Embryonic facial prominence (tissue), 1 donor: ENCODE measurements around the gene NPAS2.

Experiments used
- DNase-seq: peaks from one replicate; pipeline ENCODE4 v3.0.0-alpha.2; 2016; ENCODE audit errors: extremely low spot score

Gene NPAS2

DNA sequence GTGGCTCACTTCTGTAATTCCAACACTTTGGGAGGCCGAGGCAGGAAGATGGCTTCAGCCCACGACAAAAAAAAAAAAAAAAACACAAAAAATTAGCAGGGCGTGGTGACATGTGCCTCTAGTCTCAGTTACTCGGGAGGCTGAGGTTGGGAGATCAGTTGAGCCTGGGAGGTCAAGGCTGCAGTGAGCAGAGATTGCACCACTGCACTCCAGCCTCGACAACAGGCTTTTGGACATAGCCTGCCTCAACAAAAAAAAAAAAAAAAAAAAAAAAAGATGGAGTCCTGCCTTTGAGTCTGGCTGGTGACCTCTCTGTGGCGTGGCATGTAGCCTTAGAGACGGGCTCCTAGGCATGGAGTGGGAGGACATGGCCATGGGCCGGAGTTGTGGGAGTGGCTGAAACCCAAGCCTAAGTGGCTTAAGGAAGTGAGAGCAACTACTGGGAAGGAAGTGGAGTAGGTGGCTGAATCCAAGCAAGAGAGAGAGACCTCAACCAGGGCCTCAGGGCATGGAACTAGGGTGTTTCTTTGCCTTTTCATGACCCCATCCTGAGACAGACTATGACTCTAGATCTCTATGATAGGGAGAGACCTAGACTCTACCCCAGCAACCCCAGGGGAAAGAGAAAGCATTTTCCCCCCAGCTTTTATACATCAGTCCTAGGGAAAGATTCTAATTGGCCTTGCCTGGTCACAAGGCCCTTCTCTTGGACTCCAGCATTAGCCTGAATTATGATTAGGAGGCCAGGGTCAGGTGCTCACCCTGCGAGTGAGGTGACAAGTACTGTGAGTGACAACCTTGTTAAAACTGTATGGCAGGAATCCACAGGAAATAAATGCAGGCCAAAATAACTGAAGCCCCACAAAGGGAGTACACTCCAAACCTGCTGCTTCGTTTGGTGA, 34.2 kb downstream of the NPAS2 start:
- DNase-seq: no peak

DNA sequence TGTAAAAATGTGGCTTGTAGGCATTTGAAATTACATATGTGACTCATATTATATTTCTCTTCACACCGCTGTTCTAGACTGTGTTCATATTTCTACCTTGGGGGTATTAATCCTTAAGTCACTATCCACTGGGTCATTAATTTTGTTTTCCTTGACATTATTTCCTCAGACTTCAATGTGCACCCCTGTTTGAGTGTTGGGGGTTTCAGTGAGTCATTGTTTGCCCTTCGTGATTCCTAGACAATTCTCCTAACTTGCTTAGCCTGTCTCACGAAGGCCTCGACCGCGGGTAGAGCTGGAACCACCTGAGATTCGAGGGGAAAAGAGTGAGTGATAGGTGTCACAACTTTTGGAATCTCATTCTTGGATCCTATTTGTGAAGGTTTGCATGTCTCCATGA, 35.1 kb downstream of the NPAS2 start:
- DNase-seq: no peak

DNA sequence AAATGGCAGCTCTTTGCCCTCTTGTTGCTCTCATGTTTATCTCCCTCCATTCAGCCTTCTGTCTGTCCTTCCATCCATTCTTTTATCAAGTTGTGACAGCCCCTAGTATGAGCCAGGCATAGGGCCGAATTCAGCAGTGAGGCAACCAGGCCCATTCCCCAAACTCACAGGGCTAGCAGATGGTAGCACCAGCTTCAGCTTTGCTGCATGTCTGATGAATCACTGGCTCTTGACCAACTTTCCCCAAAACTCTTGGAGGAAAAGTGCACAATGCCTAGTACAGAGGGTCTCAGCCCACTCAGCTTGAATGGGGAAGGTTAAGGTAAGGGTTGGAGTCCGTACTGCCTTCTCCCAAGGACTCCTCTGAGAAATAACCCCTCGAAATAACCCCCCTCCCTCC, 35.7 kb downstream of the NPAS2 start:
- no peak for DNase-seq

DNA sequence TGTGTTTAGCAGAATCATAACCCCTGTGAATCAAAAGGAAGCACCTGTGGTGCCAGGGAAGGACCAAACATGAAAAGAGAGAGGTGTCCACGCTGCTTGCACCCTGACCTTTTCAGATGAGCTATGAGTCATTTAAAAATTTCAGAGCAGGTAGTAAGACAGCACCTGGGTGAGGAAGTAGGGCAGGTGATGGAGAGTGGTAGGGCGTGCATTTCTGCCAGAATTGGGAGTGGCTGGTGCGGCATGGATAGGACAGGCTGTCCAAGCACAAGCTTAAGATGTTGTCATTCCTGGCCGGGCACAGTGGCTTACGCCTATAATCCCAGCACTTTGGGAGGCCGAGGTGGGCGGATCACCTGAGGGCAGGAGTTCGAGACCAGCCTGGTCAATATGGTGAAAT, 36.8 kb downstream of the NPAS2 start:
- DNase-seq: no peak

DNA sequence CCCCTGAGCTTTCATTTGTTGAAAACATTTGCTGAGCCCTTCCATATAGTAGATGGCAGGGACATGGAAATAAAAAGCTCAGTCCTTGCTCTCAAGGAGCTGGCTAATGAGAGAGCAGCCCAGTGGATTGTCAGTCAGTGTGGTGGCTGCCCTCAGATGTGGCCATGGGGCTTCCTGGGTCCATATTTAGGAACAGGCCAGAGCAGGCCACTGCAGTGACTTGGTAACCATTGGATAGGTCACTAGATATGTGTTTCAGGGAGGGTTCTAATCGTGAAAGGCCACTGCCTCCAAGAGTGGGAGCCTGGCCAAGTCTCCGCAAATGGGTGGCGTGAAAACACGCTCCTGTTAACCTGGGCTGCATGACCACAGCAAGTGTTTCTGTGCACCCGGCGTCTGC, 37.4 kb downstream of the NPAS2 start:
- no peak for DNase-seq

DNA sequence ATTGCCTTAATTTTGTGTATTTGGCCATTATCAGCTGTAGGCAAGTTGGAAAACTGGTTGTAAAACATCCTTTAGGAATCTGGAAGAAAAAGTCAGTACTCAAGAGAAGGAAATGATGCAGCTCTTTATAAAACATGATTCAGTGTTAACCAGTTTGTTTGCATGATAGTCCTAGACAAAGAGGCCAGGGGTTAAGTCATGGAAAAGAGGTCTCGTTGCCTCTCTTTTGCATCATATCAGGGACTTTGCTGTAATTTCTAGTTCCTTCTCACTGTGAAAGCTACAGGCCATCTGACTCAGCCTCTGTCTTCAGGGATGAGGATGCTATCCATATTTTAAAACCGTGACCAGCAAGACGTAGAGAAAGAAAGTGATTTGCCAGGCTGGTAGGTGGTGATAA, 38.0 kb downstream of the NPAS2 start:
- DNase-seq: no peak

DNA sequence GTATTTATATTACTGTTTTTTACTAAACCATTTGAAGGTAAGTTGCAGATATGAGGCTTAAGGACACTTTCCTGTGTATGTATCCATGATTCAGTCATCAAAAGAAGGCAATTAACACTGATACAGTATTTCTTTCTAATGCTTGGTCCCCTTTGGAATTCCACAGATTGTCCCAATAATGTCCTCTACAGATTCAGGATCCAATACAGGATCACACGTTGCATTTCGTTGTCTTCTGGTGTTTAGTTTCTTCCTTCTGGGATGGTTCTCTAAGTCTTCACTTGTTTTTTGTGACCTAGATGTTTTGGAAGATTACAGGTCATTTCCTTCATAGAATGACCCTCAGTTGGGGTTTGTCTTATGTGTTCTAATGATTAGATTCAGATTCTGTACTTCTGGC, 40.0 kb downstream of the NPAS2 start:
- DNase-seq: no peak

DNA sequence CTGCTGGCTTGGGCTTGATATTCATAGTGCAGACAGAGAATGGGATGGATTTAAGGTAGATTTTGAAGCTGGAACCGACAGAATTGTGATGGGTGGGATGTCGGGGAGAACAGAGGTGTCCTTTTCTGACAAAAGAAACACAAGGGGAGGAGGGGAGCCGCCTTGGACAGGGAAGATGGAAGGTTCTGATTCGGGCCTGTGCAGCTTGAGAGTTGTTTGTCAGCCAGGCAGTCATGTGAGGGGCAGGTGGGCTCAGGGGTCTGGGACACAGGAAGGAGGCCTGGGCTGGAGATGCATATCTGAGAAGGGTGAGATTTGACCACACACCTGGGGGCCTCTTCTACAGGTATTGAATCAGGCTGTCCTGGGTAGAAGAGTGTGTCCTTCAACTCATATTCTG, 41.4 kb downstream of the NPAS2 start:
- DNase-seq: no peak

DNA sequence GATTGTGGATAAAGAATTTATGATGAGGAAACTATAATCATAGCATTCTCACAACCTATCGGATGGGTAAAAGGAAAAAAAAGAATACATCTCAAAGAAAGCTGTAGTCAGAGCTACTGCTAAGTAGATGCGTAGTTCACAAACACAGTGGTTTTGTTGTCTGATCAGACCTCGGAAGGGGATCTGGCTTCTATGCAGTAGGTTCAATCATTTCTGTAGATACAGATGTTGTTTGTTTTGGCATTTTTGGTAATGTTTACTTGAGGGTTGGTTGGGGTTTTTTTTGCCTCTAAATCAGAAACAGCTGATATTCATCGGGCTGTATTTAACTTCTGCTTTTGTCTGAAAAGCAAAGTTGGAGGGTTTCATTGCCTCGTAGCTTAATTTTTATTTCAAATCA, 42.1 kb downstream of the NPAS2 start:
- DNase-seq: no peak

DNA sequence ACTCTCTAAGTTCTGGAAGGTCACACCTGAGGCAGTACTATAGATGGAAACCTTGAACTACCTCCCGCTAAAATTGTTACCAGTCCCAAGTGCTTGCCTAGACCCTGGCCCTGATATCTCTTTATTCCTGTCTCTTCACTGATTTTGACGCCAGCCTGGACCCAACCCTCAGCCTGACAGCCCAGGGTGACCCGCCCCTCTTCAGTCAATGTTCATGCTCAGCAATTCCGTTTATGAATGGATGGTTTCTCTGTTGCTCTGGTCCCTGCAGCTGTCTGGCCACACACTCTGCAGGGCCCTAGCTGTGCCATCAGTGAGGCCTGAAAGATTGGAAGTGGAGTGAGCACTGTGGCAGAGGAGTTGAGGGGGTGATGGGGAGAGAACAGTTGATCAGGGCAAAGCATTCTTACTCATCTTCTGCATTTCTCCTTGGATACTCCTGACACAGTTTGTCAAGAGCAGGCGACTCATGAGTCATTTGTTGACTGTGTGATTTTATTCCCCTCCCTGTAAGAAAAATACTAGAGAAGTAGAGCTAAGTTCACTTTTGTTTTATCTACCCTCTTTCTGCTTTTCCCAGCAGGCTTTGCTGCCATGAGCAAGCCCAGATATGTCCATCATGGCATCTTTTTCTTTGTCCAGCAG, 46.0 kb downstream of the NPAS2 start:
- DNase-seq: no peak

DNA sequence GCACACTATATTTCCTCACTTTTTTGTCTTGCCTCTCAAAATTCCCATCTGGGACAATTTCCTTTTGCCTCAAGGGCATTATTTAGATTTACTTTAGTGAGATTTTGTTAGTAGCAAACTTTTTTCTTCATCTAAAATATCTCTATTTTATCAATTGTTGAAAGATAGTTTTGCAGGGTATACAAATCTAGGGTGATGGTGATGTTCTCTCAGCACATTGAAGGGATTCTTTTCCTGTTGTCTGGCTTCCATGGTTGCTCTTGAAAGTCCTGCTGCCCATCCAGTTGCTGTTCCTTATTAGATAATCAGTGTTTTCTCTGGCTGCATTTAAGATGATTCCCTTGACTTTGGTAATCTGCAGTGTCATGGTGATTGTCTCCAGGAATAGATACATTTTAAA, 48.1 kb downstream of the NPAS2 start:
- DNase-seq: no peak

DNA sequence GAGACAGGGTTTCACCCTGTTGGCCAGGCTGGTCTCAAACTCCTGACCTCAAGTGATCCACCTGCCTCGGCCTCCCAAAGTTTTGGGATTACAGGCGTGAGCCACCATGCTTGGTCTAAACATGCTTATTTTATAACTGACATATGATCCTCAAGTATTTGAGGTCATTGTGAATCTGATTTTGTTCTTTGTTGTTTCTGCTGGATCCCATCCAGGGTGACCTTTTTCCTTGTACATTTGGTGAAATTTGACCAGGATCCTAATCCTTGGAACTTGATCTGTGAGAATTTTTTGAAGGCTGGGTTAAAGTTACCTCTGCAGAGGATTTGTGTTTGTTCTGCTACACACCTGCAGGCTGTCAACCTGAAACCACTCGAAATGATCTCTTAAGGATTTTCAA, 49.2 kb downstream of the NPAS2 start:
- DNase-seq: no peak

DNA sequence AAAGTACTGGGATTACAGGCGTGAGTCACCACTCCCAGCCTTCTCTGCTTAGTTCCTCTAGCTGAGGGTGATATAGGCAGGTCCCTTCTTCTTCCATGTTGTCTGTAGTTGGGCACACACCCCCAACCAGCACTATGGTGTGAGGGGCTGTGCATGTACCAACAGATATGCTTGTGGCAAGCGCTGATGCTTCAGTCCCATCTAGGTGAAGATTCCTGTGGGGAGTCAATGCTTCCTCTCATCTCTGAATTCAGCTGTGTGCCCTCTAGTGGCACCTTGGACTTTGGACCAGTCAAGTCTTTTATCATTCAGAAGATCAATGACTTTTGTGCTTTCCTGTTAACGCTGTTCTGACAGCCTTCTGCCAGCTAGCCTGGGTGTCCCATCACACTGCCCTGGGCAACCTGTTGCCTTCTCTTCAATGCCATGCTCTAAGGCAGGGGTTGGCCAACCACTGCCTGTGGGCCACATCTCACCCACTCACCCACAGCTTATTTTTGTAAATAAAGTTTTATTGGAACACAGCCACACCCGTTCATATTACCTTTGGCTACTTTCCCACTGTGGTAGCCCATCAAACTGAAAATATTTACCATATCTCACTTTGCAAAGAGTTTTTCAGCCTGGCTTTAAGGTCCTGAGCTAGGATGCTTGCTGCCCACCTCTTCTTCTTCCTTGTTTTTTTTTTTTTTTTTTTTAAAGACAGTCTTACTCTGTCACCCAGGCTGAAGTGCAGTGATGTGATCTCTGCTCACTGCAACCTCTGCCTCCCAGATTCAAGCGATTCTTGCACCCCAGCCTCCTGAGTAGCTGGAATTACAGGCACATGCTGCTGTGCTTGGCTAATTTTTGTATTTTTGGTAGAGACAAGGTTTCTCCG, 51.0 kb downstream of the NPAS2 start:
- no peak for DNase-seq

DNA sequence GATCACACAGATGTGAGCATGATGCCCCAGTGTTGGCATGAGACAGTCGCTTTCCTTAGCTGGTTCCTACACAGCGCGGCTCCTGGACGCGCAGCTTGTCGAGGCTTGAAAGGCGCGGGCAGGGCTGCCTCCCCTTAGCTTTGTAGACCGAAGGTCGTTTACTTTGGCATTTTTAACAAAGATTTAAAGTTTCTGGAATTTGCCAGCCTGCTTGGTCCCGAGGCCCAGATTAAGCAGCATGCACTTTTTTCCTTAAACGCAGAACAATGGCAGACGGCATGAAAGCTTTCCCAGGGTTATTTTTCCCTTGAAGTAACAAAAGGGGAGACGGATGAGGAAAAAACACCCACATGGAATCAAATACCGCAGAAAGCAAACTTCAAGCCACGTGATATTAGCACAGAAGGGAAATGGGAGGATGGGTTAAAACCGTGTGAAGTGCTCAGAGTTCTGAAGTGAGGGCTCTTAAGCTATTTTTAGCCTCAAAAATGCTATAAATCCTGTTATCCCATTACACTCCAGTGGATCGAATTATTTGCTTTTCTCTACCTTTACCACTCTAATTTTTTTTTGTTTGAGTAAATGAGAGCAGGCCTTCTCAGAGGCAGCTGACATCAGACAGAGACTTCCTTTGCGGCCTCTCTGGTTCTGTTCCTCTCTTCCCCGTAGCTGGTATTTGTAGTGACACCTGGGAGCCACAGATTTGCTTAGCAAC, 55.7 kb downstream of the NPAS2 start:
- DNase-seq: no peak

DNA sequence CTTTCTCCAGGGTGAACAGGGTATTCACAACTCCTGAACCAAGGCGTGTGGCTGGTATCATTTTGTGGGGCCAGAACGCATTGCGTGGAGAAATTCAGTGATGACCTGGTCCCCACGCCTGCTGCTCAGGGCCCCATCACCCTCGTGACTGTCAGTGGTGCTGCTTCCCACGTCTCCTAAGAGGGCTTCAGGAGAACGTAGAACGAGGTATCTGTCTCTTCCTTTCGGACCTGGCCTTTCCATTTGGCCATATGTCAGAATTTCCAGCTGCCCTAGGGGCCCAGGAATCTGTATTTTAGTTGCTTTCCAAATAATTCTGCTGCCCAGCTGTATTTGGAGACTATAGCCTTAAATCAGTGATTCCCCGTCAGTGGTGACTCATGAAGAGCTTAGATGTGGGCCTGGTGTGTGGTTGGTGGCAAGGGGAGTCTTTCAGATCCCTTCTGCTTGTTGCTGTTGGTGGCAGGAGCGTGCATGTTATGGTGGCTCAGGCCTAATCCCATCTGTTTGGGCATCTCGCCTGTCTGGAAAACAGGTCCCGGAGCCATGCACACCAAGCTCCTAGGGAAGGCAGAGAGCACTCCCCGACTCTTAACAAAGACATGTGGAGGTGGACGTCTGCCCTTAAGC, 56.4 kb downstream of the NPAS2 start:
- DNase-seq: no peak

DNA sequence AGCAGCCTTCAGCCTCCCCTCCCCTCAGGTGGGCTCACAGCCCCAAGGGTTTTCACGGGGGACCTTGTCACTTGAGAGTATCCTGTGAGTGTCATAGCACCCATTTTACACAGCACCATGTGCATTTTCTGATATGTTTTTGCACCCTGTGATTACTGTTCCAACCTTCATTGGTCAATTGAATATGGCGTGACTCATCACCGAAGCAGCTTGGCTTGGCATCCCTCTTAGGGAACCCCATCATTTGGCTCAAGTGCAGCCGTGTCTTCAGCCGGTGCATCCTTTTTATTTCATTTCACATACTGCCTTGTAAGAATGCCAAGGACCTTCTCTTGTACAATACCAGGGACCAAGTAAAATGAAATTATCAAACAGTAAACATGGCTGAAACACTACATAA, 57.6 kb downstream of the NPAS2 start:
- no peak for DNase-seq

DNA sequence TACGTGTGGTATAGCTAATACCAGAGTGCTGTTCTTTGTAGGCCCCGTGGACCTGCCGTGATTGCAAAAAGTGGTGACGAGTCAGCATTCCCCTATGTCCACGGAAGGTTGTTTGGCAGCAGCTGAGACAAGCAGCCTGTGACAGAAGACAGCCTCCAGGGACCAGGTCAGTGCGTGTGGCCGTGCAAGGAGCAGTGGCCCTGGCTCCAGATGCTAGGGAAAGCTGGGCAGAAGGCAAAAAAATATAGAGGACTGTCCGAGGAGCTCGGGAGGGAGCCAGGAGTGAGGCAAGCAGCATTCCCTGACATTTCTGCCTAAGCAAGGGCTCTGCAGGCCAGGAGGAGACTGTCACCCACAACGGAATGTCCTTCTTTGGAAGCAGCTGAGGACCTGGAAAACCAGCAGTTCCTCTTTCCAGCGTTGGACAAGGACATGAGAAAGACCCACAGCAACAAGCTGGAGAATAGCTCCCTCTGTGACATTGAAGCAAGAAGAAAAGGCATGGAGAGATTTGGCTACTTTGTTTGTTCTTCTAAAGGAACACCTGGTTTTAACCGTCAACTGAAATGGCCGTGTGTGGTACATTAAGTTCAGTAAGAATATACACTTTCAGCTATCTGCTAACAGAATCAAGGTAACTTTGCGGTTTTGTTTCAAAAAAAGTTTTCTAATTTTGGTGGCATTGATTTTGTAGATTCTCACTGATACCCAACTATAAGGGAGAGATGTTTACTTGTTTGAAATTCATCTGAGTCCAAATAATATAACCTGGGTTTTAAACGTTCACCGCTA, 58.3 kb downstream of the NPAS2 start:
- no peak for DNase-seq

DNA sequence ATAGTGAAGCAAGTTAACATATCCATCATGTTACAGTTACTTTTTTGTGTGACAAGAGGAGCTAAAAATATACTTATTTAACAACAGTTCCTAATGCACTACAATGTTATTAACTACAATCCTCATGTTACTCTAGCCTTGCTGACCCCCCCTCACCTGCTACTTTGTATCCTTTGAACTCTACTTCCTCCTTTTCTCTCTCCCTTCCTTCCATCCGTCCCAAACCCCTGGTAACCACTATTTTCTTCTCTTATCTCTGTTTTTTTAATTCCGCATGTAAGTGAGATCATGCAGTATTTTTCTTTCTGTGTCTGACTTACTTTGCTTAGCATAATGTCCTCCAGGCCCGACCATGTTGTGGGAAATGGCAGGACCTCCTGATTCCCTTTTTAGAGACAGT, 59.4 kb downstream of the NPAS2 start:
- DNase-seq: no peak

DNA sequence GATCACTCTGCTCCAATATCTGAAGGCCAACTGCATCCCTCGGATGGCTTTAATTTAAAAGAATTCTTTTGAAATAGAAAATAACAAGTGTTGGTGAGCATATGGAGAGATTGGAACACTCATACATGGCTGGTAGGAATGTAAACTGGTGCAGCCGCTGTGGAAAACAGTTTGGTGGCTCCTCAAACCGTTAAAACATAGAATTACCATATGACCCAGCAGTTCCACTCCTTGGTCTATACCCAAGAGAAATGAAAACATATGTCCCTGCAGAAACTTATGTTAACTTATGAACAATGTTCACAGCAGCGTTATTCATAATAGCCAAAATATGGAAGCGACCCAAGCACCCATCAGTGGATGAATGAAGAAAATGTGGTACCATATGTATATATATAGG, 60.1 kb downstream of the NPAS2 start:
- DNase-seq: no peak

DNA sequence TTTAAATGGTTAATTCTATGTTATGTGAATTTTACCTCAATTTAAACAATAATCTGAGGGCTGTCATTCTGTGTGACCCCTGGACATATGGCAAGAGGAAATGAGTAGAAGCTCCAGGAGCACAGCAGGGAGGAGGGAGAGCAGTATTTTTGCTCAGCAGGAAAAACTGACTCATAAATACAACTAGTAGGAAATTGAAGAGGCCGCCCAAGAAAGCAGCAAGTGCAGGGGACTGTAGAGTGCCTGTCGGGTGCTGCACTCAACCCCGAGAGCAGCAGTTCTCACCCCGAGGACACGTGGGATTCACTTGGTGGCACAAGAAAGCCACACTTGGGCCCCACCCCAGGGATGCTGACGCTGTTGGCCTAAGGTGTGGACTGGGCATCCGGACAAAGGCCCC, 60.8 kb downstream of the NPAS2 start:
- DNase-seq: no peak
